KG1 (cell line): Measurements from ENCODE around the gene PARP6.

Experiments
- DNase-seq: peaks from one replicate; lab custom pipeline; 2025; lab: John Stamatoyannopoulos, UW

Gene PARP6

DNA sequence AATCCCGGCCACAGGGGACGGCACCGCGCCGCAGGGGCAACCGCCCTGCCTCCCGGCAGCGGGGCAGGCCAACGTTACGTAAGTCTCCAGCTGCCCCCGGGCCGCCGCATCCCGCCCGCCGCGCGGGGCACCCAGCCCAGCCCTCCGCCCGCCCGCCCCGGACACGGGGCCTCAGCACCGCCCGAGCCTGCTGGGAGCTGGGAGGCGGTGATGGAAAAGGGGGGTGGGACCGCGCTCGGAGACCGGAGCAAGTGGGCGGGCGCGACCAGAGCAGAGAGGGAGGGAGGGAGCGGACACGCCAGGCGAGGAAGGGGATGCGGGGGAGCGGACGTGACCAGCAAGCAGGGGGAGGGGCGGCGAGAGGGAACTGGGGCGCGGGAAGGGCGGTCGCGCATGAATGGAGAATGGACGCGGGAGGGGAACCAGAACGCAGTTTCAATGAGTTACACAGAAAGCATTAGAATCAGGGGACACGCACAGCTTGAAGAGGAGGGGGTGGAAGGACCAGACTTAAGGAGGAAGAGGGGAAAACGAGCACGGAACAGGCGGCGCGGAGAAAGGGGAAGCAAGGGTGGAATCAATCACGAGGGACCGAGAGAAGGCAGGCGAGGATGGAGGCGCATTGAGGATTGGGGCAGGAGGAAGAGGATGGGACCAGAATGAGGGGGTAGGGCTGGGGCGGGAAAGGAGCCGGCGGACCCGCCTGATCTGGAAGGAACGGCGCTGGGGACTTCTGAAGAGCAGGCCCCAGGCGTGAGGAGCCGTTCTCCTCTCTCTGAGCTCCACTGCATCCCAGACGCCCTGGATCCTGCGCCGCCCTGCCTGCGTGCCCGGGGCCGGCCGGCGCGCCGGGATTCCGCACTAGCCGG, 41.9 kb downstream of the PARP6 start:
- no peak for DNase-seq

DNA sequence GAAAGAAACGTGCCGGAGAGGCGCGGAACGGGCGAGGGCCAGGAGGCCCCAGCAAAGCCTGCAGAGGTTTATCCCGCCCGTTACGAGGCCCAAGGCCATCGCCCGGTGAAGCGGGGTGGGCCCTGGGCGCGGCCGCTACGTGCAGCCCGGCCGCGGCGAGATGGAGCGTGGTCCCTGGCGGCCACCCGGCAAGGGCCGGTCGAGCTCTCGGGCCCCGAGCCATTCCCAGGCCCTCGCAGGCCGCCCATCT, 42.5 kb downstream of the PARP6 start:
- DNase-seq, result no peak

DNA sequence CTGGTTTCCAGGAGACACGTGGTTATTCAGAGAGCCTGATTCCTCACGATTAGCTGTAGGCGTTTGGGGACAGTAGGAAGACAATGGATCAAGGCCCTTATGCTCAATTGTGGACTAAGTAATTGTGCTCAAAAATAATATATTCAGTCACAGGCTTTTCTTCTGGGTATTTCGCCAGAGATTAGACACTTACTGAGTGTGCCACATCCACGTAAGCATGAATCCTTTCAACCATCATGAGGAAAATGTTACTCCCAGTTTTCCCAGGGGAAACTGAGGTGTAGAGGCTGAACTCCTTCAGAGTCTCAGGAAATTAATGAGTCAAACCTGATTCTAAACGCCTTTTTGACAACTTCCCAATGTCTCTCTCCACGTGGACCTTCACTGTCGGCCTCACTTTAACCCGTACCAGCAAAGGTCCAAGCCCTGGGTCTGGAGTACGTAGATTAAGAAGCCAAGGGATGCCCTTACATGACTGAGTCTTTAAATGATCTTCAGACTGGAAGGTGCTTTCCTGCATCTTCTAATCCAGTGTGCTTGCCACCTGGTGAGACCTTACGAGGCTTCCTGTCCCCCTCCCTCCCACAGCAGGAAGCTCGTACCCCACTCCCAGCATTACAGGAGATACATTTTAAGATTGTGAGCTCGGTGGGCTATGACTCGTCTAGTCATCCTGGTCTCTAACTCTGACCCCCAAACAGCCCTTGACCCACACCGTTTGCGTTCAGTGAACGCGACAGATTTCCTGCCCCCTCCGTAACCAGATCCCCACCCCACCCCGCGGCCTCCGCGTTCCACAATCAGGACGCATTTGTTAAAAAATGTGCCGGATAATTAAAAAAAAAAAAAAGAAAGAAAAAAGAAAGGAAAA, 43.0 kb downstream of the PARP6 start:
- DNase-seq, result no peak

DNA sequence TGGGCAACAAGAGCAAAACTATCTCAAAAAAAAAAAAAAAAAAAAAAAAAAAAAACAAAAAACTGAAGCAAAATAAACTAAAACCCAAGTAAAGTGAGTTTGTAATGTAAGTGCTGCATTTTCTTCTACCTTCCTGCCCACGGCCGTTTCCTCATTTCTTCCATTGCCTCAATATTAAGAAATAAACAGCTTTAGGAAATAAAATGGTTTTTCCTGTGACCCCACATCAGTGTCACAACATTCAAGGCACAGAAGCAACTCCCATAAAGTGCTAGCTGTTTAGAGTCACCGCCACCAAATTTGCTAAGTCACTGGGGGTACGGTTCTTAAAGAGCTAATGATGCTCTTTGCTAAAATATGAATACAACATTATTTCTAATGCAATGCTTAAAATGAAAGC, 44.6 kb downstream of the PARP6 start:
- DNase-seq, result peak; percentile 8

DNA sequence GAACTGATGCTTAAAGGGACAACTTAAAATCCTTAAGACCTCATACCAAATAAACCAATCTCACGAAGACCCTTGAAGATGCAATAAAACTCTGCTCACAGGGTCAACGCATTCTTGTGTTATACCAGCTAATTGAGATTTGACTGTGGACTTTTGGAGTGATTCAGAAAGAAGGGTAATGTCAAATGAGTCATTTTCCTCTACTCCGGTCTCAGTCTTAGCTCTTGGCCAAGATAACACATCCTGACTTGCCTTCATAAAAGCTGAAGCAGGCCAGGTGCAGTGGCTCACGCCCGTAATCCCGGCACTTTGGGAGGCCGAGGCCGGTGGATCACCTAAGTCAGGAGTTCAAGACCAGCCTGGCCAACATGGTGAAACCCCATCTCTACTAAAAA, 45.2 kb downstream of the PARP6 start:
- DNase-seq, result no peak

DNA sequence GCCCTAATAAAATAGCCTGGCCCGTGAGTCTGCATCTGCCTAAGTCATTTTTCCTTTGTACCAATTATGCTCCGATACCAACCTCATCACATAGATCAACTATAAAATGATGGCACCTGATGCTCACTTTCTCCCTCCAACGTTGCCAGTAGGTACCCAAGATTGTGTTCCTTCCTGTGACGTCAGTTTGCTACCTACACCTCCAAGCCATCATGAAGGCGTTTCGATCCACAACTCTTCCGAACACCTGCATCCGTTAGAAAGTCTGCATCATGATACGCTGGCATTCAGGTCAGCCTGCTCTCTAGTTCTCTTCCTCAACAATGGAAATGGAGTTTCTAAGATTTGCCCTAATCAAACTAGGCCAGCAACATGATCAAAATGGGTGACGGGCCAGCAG, 49.1 kb downstream of the PARP6 start:
- DNase-seq, result no peak

DNA sequence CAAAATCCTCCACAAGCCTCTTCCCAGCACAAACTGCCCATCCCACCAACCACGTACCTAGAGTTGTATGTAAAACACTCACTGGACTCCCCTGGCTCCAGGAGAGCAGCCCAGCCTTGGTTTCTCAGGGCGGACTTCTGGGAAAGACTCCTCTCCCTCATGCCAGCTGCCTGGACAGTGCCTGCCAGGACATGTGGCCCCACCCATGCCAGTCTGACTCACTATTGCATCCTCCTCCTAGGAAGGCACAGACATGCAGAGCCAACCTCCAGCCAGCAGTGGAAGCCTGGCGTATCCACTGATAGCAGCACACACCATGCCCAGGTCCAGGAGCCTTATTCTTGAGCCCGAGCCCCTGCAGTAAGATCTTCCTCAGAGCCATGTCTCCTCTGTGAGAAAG, 50.0 kb downstream of the PARP6 start:
- no peak for DNase-seq

DNA sequence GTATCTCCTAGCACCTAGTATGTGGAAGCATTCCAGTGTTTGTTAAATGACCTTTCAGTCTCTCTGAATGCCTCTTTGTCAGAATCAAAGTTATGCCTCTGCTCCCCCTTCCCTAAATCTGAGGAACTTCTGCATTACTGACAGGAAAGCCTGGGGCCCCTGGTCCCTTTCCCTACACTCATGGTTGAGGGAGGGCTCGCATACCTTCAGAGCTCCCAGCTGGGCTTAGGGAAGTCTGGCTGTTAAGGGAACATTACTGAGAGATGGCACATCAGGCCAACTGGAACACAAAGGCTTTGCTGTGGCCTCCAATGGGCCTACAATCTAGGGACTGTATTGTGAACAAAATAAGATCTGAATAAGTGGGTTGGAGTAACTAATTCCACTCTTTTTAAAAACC, 51.7 kb downstream of the PARP6 start:
- DNase-seq, result no peak

DNA sequence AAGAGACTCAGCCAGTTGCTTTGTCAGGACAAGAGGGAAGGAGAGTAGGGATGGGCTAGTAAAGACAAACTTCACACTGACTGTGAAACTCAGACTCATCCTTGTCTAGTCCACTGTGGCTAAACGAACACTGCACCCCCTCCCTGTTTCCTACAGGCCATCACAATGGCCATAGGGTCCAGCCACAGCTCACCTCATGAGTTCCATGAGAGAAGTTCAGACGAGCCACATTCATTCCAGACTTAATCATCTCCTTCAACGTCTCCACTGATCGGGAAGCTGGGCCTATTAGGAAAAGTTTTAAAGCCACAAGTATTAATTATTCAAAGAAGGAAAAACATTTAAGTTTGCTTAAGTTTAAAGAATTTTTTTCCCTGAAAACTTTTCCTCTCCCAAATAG, 55.1 kb downstream of the PARP6 start:
- DNase-seq, result no peak

DNA sequence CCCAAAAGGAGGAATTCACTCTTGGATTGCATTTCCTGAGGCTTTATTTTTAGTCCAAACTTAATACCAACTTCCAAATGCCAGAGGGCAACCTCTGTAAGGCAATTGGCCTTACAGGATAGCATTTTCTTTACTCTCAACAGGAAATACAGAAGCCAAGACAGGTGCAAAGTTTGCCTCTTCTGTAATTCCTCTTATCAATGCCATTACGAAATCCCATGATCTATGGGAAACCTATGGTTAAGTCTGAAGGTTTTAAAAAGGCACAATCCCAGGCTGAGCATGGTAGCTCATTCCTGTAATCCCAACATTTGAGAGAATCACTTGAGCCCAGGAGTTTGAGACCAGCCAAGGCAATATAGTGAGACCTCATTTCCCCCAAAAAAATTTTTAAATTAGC, 56.3 kb downstream of the PARP6 start:
- no peak for DNase-seq

DNA sequence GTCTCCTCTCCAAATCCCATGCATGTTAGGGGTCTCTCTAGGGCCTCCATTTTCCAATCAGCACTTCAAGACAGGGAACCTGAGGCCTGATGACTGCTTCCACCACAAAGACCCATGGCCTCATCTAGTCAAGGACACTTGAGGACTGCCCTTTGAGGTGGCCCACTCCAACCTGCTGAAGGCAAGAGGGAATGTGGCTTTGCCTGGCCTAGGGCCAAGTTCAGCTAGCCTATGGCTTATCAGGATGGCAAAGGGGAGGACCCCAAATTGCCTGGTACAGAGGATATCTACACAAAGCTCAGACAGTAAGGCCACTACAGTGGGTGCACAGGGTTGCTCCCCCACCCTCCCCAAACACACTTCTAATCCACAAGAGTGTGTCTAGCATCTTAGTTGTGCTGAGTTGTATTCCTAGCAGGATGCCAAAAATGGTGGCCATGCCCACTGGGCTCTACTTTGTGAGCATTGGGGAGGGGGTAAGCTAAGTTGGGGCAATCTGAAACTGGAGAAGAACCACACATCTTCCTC, 64.7 kb downstream of the PARP6 start:
- no peak for DNase-seq

DNA sequence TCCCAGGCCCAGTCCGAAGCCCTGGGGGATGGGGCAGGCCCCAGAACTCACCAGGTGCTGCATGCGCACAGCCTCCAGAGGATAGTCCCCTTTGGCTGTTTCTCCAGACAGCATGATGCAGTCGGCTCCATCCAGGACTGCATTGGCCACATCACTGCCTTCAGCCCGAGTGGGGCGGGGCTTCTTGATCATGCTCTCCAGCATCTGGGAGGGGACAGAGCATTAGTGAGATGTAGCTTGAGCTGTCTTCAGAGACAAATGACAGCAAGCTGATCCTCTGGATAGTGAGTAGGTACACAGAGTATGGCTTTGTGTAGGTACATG, 65.7 kb downstream of the PARP6 start:
- no peak for DNase-seq

DNA sequence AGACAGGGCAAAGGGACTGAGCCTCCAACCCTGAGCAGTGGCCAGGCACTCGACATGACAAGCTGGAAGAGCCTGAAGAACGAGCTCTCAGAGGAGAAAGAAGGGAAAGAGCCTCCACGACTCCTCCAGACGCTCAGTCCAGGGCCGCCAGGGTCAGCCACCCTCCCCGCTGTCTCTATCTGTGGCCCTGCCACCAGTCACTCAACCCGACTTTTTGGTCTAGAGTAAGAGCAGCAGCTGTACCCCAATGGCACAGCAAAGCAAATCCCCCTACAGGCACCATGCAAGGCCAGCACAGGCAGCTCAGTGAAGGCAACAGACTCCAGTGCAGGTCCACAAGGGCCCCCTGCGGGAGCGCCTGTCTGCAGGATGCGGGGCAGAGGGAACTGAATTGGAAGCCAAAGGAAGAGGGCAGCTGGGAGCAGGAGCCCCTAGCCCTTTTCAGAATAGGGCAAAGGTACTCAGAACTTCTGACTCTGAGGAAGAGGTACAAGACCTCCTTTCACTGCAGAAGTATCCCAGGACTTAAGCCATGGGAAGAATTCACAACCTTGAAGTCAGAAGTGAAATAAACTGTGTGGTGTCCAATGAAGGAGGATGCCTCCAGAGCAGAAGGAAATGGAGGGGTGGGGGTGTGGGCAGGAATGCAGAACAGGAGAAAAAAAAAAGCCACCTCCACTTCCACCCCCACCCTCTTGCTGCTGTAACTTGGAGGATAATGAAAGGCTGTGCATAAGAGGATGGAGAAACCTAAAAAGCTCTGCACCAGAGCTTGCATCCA, 66.3 kb downstream of the PARP6 start:
- DNase-seq, result no peak

DNA sequence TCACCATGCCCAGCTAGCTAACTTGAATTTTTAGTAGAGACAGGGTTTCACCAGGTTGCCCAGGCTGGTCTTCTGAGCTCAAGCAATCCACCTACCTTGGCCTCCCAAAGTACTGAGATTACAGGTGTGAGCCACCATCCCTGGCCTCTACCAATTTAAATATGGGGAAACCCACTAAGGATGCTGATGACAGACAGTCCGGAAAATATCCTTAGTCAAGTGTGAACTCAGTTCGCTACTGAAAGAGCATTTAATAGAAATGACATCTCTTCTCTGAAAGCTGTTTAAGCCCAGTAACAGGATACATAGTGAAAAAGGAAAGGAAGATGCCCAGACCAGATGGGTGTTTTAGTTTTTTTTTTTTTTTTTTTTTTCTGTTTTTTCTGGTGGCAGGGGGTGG, 67.1 kb downstream of the PARP6 start:
- DNase-seq, result no peak

DNA sequence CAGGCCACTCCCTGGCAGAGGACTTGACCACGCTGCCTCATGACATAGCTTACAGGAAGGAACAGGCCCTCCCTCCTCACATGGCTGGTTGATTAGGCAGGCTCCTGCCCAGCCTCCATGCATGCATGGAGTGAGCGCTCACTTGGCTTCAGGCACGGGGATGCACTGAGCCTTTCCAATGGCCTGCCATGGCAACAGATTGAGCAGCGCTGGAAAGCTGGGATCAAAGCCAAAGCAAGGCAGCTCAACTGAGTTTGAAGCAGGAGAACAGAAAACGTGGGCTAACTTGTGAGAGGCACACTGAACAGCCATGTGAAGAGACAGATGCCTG, 68.9 kb downstream of the PARP6 start:
- no peak for DNase-seq

DNA sequence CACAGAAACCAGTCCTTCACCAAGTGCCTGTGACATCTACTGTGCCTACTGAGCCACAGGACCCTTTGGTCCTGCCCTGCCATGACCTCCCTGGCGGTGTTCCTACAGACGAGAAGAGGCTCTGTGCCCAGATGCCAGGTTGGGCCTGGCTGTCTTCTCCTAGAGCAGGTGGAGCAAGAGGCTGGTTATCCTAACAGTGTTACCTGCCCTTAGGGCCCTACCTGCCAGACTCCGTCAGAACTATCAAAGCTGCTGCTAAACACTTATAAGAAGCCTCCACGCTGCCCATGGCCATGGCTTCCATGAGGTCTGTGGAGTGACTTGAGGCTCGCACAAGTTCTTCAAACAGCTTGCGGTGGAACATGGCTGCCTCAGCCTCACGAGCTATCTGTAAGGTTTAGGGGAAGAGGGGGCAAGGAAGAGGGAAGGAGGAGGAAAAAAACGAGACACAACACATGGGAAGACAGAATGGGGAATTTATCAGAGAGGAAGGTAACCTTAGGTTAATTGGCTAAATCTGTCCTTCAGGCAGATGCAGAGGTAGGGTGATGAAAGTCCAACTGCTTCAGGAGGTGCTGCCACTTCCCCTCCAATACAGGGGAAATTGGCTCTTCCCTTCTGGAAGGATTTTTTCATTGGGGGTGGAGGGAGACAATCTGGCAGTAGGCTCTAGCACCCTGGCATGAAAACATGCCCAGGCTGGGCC, 69.4 kb downstream of the PARP6 start:
- no peak for DNase-seq

DNA sequence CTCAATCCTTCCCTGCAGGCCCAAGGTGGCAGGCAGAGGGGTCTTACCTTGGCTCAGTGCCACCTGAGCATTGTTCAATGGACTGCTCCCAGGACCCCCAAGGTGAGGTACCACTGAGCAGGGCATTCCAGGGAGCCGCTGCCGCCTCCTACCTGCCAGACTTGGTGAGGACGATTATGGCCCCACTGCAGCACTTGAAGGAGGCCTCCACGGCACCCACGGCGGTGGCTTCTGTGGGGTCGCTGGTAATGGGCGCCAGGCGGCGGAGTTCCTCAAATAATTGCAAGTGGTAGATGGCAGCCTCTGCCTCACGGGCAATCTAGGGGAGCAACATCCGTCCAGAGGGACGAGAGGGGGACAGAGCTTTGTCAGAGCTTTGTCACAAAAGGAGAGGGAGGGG, 70.1 kb downstream of the PARP6 start:
- no peak for DNase-seq

DNA sequence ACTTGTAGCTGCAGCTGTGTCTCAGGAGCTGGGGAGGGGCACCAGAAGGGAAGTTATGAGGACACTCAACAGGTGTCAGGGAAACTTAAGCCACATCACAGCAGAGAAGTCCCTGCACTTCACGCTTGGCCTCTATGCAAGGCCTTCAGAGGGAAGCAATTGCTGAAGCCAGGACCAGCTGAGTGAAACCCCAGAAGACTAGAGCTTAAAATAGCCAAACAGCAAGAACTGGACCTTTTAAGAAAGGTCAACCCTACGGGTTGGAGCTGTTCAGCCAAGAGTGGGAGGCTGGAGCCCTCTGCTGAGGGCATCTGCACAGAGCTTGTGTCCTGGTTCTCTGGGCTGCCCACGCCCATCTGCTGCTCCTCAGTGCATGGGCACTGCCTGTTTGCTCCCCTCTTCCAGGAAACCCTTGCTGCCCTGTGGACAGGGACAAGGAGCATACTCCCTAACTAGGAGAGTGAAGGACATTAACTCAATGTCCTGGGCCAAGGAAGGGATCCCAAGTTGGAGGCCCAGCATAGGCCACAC, 70.9 kb downstream of the PARP6 start:
- DNase-seq, result no peak

DNA sequence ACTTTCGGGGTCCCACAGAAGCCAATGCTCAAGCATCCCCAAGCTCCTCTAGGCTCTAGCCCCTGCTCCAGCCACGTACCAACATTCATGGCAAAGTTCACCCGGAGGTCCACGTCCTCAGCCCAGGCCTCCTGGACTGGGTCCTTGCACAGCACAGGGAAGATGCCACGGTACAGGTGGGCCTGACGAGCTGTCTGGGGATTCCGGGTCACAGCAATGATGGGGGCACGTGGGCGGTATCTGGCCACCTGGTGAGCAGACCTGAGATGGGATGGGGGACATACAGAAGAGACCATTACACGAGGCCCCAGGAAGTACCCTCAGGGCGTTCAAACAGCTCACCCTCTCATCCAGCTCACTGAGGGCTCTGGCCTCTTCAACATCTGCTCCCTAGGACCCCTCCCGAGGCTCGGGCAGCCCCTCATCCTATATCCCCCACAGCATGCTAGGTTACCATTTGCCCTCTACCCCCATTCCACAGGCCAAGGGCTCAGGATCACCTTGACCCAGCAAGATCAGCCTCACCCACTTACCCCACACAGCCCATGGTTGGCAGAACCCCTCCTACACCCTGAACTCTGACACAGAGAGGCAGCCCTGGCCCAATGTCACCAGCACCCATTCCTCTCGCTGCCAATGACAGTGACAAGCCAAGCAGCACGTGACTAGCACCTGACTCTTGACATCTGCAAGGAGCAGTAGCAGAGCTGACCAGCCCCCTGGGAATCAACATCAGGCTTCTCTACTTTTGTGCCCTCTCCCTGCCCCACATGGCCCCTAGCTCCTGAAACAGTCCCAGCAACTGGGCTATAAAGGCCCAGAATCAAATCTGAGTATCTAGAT, 71.7 kb downstream of the PARP6 start:
- DNase-seq, result no peak

DNA sequence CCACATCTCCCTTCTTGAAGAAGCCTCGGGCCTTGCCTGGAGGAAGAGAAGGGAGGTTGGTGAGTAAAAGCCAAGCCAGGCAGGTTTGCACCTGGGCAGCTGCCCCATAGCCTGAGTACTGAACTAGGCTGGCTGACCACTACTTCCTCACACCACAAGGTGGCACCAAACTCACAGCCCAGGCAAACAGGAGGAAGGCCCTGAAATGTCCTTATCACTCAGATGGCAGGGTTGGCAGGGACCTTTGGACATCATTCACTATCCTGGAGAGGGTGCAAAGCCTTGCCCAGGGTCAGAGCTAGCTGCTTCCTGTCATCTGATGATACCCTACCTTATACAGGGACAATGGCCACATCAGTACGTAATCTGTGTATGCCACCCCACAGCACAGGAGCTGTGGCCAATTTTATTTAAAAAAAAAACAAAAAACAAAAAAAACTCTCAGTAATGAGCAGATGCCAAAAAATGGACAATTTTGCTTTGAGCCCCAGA, 72.6 kb downstream of the PARP6 start:
- DNase-seq, result no peak

DNA sequence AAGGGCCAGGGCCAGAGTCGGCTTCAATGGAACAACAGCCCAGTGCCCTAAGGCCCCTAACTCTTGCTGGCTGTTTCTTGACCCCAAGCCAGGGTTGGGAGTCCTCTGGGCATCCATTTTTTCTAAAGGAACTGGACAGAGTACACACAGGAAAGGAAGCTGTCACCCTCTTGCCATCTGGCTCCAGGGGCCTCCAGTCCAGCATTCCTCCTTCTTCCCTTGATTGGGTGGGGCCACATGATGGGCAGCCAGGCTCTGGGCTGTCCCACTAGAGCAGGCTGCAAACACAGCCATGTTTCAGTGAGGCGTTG, 73.2 kb downstream of the PARP6 start:
- DNase-seq, result no peak
